Effector memory CD8-positive, alpha-beta T cell (primary cell): Measurements from ENCODE around the gene TET2.

Experiments
- ATAC-seq: fragments of 150-1000 bp; cut with Tn5 transposase; replicated peaks from 2 replicates; pipeline ENCODE4 v1.10.0; 2021; ENCODE audit warnings: mild to moderate bottlenecking, moderate library complexity
- DNase-seq, 3 experiments: peaks; one replicate each; pipeline ENCODE4 v3.0.0; 2021
- H3K27ac Mint-ChIP-seq, 2 donors: one replicate each; pipeline ENCODE4 v1.8.0; 2022; ENCODE audit warnings: mild to moderate bottlenecking in 2 of 2, mixed read lengths in 2 of 2, moderate library complexity in 2 of 2
- H3K27me3 Mint-ChIP-seq, 2 donors: one replicate each; pipeline ENCODE4 v1.8.0; 2022; ENCODE audit warnings: mixed read lengths in 2 of 2
- H3K36me3 Mint-ChIP-seq: one replicate; pipeline ENCODE4 v1.8.0; 2022; ENCODE audit warnings: mild to moderate bottlenecking, moderate library complexity, mixed read lengths; ENCODE audit not compliant: insufficient read depth
- H3K4me1 Mint-ChIP-seq, 2 donors: one replicate each; pipeline ENCODE4 v1.8.0; 2022; ENCODE audit warnings: low read depth in 2 of 2, mixed read lengths in 2 of 2
- H3K4me3 Mint-ChIP-seq, 2 donors: one replicate each; pipeline ENCODE4 v1.8.0; 2022; ENCODE audit warnings: mild to moderate bottlenecking in 2 of 2, mixed read lengths in 2 of 2, moderate library complexity in 2 of 2
- H3K9me3 Mint-ChIP-seq, 2 donors: one replicate each; pipeline ENCODE4 v1.8.0; 2022; ENCODE audit warnings: mixed read lengths in 2 of 2

TET2 gene

GRCh38 chr4:105197777-105198176 is 51.1 kb downstream of the TET2 start:
- peaks cover 4 to 21% of the 10 kb centered on the region in 2 donors for H3K4me1 Mint-ChIP-seq
- H3K4me3 Mint-ChIP-seq, result no peak overlapping the region
- DNase-seq, result no peak
- H3K36me3 Mint-ChIP-seq, result peaks cover 18% of the 10 kb centered on the region
- no peak overlapping the region for H3K27ac Mint-ChIP-seq
- no peaks in the 10 kb centered on the region for H3K27me3 Mint-ChIP-seq
- H3K9me3 Mint-ChIP-seq, result no peaks in the 10 kb centered on the region
- no peak for ATAC-seq

- ATAC-seq (no peak), DNase-seq (no peak)
- Mint-ChIP-seq H3K9me3 (no peaks in the 10 kb centered on the region), H3K36me3 (peaks cover 12% of the 10 kb centered on the region), H3K4me1 (peaks cover 0 to 15% of the 10 kb centered on the region in 2 donors), H3K4me3 (no peak overlapping the region), H3K27ac (no peak overlapping the region), H3K27me3 (no peaks in the 10 kb centered on the region)
These were observed 51.9 kb downstream of the TET2 start for GRCh38 chr4:105198541-105198940.

GRCh38 chr4:105206214-105206613 is 59.5 kb downstream of the TET2 start:
- Mint-ChIP-seq H3K27ac (no peak overlapping the region), H3K36me3 (peaks cover 3% of the 10 kb centered on the region), H3K4me1 (peaks cover 10 to 21% of the 10 kb centered on the region in 2 donors), H3K4me3 (no peak overlapping the region), H3K9me3 (no peaks in the 10 kb centered on the region), H3K27me3 (no peaks in the 10 kb centered on the region)
- no peak for DNase-seq
- ATAC-seq, result no peak

- no peaks in the 10 kb centered on the region for H3K9me3 Mint-ChIP-seq
- peaks cover 2% of the 10 kb centered on the region for H3K36me3 Mint-ChIP-seq
- no peak for DNase-seq
These were observed 60.7 kb downstream of the TET2 start for GRCh38 chr4:105207386-105207785.

GRCh38 chr4:105208561-105208960 is 61.9 kb downstream of the TET2 start:
- ATAC-seq (no peak), DNase-seq (no peak)
- Mint-ChIP-seq H3K9me3 (no peaks in the 10 kb centered on the region), H3K36me3 (no peaks in the 10 kb centered on the region), H3K4me3 (no peak overlapping the region), H3K4me1 (peaks cover 10 to 17% of the 10 kb centered on the region in 2 donors), H3K27ac (no peak overlapping the region), H3K27me3 (no peaks in the 10 kb centered on the region)

More at GRCh38 chr4:105207386-105207785, 60.7 kb downstream of the TET2 start:
- H3K27ac Mint-ChIP-seq, result no peak overlapping the region
- H3K4me3 Mint-ChIP-seq, result no peak overlapping the region
- no peak for ATAC-seq
- H3K4me1 Mint-ChIP-seq, result peaks cover 10 to 17% of the 10 kb centered on the region in 2 donors
- no peaks in the 10 kb centered on the region for H3K27me3 Mint-ChIP-seq

- Mint-ChIP-seq H3K27ac (peak overlapping the region in 1 of 2 donors; percentile 9), H3K27me3 (no peaks in the 10 kb centered on the region), H3K9me3 (no peaks in the 10 kb centered on the region), H3K4me1 (peaks cover 9 to 20% of the 10 kb centered on the region in 2 donors), H3K4me3 (no peak overlapping the region), H3K36me3 (no peaks in the 10 kb centered on the region)
- DNase-seq (no peak), ATAC-seq (no peak)
These were observed 64.2 kb downstream of the TET2 start for GRCh38 chr4:105210916-105211315.

GRCh38 chr4:105215609-105216313 is 69.1 kb downstream of the TET2 start:
- no peak for DNase-seq
- peaks cover 4 to 23% of the 10 kb centered on the region in 2 donors for H3K4me1 Mint-ChIP-seq
- no peaks in the 10 kb centered on the region for H3K36me3 Mint-ChIP-seq
- H3K4me3 Mint-ChIP-seq, result no peak overlapping the region
- H3K27ac Mint-ChIP-seq, result peak overlapping the region in 1 of 2 donors; percentile 58
- H3K27me3 Mint-ChIP-seq, result no peaks in the 10 kb centered on the region
- ATAC-seq, result no peak
- no peaks in the 10 kb centered on the region for H3K9me3 Mint-ChIP-seq

GRCh38 chr4:105225500-105225899 is 78.8 kb downstream of the TET2 start:
- ATAC-seq (no peak), DNase-seq (no peak)
- no peak overlapping the region for H3K4me3 Mint-ChIP-seq
- no peaks in the 10 kb centered on the region for H3K27me3 Mint-ChIP-seq
- H3K36me3 Mint-ChIP-seq, result peaks cover 3% of the 10 kb centered on the region
- H3K4me1 Mint-ChIP-seq, result peaks cover 10 to 27% of the 10 kb centered on the region in 2 donors
- no peaks in the 10 kb centered on the region for H3K9me3 Mint-ChIP-seq
- no peak overlapping the region for H3K27ac Mint-ChIP-seq

GRCh38 chr4:105227054-105227453 is 80.4 kb downstream of the TET2 start:
- no peaks in the 10 kb centered on the region for H3K27me3 Mint-ChIP-seq
- H3K9me3 Mint-ChIP-seq, result no peaks in the 10 kb centered on the region
- peaks cover 10 to 25% of the 10 kb centered on the region in 2 donors for H3K4me1 Mint-ChIP-seq
- H3K27ac Mint-ChIP-seq, result no peak overlapping the region
- H3K4me3 Mint-ChIP-seq, result no peak overlapping the region
- ATAC-seq, result no peak
- no peak for DNase-seq
- H3K36me3 Mint-ChIP-seq, result peaks cover 3% of the 10 kb centered on the region

GRCh38 chr4:105230287-105230686 is 83.6 kb downstream of the TET2 start:
- Mint-ChIP-seq H3K27ac (no peak overlapping the region), H3K36me3 (peaks cover 16% of the 10 kb centered on the region), H3K4me3 (no peak overlapping the region), H3K4me1 (peaks cover 7 to 17% of the 10 kb centered on the region in 2 donors), H3K9me3 (no peaks in the 10 kb centered on the region), H3K27me3 (no peaks in the 10 kb centered on the region)
- ATAC-seq (no peak), DNase-seq (no peak)

- Mint-ChIP-seq H3K36me3 (peaks cover 26% of the 10 kb centered on the region), H3K4me1 (peaks cover 8 to 19% of the 10 kb centered on the region in 2 donors), H3K27ac (no peak overlapping the region), H3K9me3 (no peaks in the 10 kb centered on the region), H3K4me3 (no peak overlapping the region), H3K27me3 (no peaks in the 10 kb centered on the region)
- ATAC-seq, result no peak
- DNase-seq, result no peak
These were observed 85.7 kb downstream of the TET2 start for GRCh38 chr4:105232374-105232773.

GRCh38 chr4:105234582-105234981 is 87.9 kb downstream of the TET2 start:
- Mint-ChIP-seq H3K4me3 (no peak overlapping the region), H3K27ac (no peak overlapping the region), H3K9me3 (no peaks in the 10 kb centered on the region), H3K27me3 (no peaks in the 10 kb centered on the region), H3K4me1 (peaks cover 10 to 26% of the 10 kb centered on the region in 2 donors), H3K36me3 (peaks cover 24% of the 10 kb centered on the region)
- ATAC-seq (no peak), DNase-seq (no peak)

- no peak overlapping the region for H3K4me3 Mint-ChIP-seq
- H3K36me3 Mint-ChIP-seq, result peaks cover 23% of the 10 kb centered on the region
- no peaks in the 10 kb centered on the region for H3K27me3 Mint-ChIP-seq
- no peaks in the 10 kb centered on the region for H3K9me3 Mint-ChIP-seq
- H3K27ac Mint-ChIP-seq, result peak overlapping the region; percentile 52 to 56
- no peak for ATAC-seq
- H3K4me1 Mint-ChIP-seq, result peaks cover 10 to 29% of the 10 kb centered on the region in 2 donors
- DNase-seq, result no peak
These were observed 89.7 kb downstream of the TET2 start for GRCh38 chr4:105236202-105236915.

- Mint-ChIP-seq H3K27ac (peak overlapping the region; percentile 38 to 52), H3K4me3 (no peak overlapping the region), H3K27me3 (no peaks in the 10 kb centered on the region), H3K36me3 (peaks cover 23% of the 10 kb centered on the region), H3K9me3 (no peaks in the 10 kb centered on the region), H3K4me1 (peaks cover 10 to 29% of the 10 kb centered on the region in 2 donors)
- DNase-seq (no peak), ATAC-seq (no peak)
These were observed 90.2 kb downstream of the TET2 start for GRCh38 chr4:105236916-105237311.
